HepG2 (cell line): ENCODE data around the gene ALPL. TPM values are rescaled to one million over a fixed set of nuclear protein-coding genes. Genes with fewer than 3 reads are reported as not detected.
A peak's percentile ranks its signal among the peaks of the same experiment; 100 is the strongest.

Experiments
- ATAC-seq: fragments of 200-7000 bp; cut with Tn5 transposase; 3 replicates; pipeline ENCODE4 v1.9.1; 2020; ENCODE audit warnings: mild to moderate bottlenecking, moderate library complexity
- BruUV-seq: library from RNA; stranded (reverse); fragments of 400-500 nt; replicated peaks from 2 replicates; lab custom pipeline; 2021; lab: Mats Ljungman, UMichigan
- CTCF ChIA-PET: fragments of 300-600 bp; formaldehyde crosslinking; extraction: SDS; loops from one replicate; lab custom pipeline; 2021; ENCODE audit warnings: low total read pairs, inconsistent platforms, low intra/inter-chr PET ratio; lab: Yijun Ruan, JAX
- POLR2A ChIA-PET: fragments of 350-600 bp; sonication (Branson Sonifier 250); formaldehyde crosslinking; loops from one replicate; lab custom pipeline; 2020; ENCODE audit warnings: antibody characterized with exemption, inconsistent platforms; lab: Yijun Ruan, JAX
- DNase-seq: peaks from one replicate; pipeline ENCODE4 v3.0.0-alpha.2; 2015; ENCODE audit warnings: low spot score
- FAIRE-seq: peaks from 3 replicates; lab custom pipeline; 2011; peaks lifted over from hg19 to GRCh38; lab: Jason Lieb, UNC
- H2AFZ ChIP-seq: one replicate; pipeline ENCODE4 v1.6.1; 2011; ENCODE audit warnings: low read length, inconsistent platforms
- H3K27ac ChIP-seq: fragments of 300-600 bp; 3 replicates; pipeline ENCODE4 v1.8.0; 2011; ENCODE audit warnings: mixed run types, mild to moderate bottlenecking, mixed read lengths, low read length, inconsistent platforms; ENCODE audit not compliant: insufficient read depth; ENCODE audit errors: extremely low read length
- H3K27me3 ChIP-seq, 2 experiments: fragments of 200-600 bp in 1 of 2; 2 replicates in 1 of 2; 3 replicates in 1 of 2; pipeline versions ENCODE4 v1.6.0 to v1.8.0; 2011; ENCODE audit warnings: low read length in 2 of 2, mild to moderate bottlenecking in 2 of 2, moderate library complexity in 2 of 2, inconsistent platforms in 1 of 2; ENCODE audit not compliant: insufficient read depth in 2 of 2, control insufficient read depth in 1 of 2
- H3K36me3 ChIP-seq, 2 experiments: fragments of 200-600 bp in 1 of 2; replicated peaks in 1 of 2; 2 replicates in 1 of 2; 3 replicates in 1 of 2; pipeline versions ENCODE4 v1.5.1 to v1.8.0; 2011; ENCODE audit warnings: low read length in 2 of 2, inconsistent platforms in 1 of 2; ENCODE audit not compliant: insufficient read depth in 2 of 2, control insufficient read depth in 1 of 2
- H3K4me1 ChIP-seq: 2 replicates; pipeline ENCODE4 v1.5.1; 2012; ENCODE audit warnings: low read length, inconsistent platforms; ENCODE audit not compliant: insufficient read depth
- H3K4me2 ChIP-seq: 2 replicates; pipeline ENCODE4 v1.6.0; 2011; ENCODE audit warnings: low read depth, low read length, inconsistent platforms
- H3K4me3 ChIP-seq, 3 experiments: fragments of 200-600 bp in 1 of 3; sonication (generic), shearing (Covaris generic) in 1 of 3; replicated peaks in 1 of 3; 2 replicates each; pipeline ENCODE4 v1.5.1; 2011 to 2016; ENCODE audit warnings: low read length in 3 of 3, inconsistent platforms in 2 of 3, low read depth in 2 of 3, mild to moderate bottlenecking in 2 of 3, control low read depth in 1 of 3, mixed read lengths in 1 of 3; ENCODE audit not compliant: insufficient read depth in 1 of 3
- H3K79me2 ChIP-seq: one replicate; pipeline ENCODE4 v1.6.1; 2011; ENCODE audit warnings: low read length, inconsistent platforms; ENCODE audit not compliant: insufficient read depth
- H3K9ac ChIP-seq: 2 replicates; pipeline ENCODE4 v1.6.0; 2011; ENCODE audit warnings: mild to moderate bottlenecking, low read depth, low read length, inconsistent platforms; ENCODE audit not compliant: insufficient read depth
- H3K9me3 ChIP-seq: 2 replicates; pipeline ENCODE4 v1.5.1; 2012; ENCODE audit warnings: mild to moderate bottlenecking, low read length
- H4K20me1 ChIP-seq: 2 replicates; pipeline ENCODE4 v1.6.0; 2011; ENCODE audit warnings: inconsistent platforms, mild to moderate bottlenecking, low read length, moderate library complexity; ENCODE audit not compliant: insufficient read depth
- CENPBD1 ChIP-seq: sonication (generic); formaldehyde crosslinking; IDR thresholded peaks from 2 replicates; pipeline ENCODE4 v1.8.0; 2022; ENCODE audit warnings: missing genetic modification reagents, low read depth, mild to moderate bottlenecking, borderline replicate concordance
- DNMT3B ChIP-seq: conservative IDR thresholded peaks from 2 replicates; pipeline ENCODE4 v1.6.1; 2016; ENCODE audit warnings: missing biosample characterization, control low read depth
- RCOR2 ChIP-seq: IDR thresholded peaks from 2 replicates; pipeline ENCODE4 v1.6.1; 2016; ENCODE audit warnings: missing biosample characterization, missing genetic modification reagents
- ZBTB20 ChIP-seq: sonication (generic); formaldehyde crosslinking; IDR thresholded peaks from 2 replicates; pipeline ENCODE4 v1.8.1; 2023; ENCODE audit warnings: missing genetic modification reagents, low read depth, mild to moderate bottlenecking, borderline replicate concordance
- ZBTB33 ChIP-seq: sonication (generic); formaldehyde crosslinking; IDR thresholded peaks from 2 replicates; pipeline ENCODE4 v1.4.0; 2020; ENCODE audit warnings: missing genetic modification reagents
- ZBTB39 ChIP-seq: sonication (generic); formaldehyde crosslinking; IDR thresholded peaks from 2 replicates; pipeline ENCODE4 v1.5.0; 2020; ENCODE audit warnings: missing genetic modification reagents
- ZNF350 ChIP-seq: sonication (generic); formaldehyde crosslinking; IDR thresholded peaks from 2 replicates; pipeline ENCODE4 v1.4.0; 2020; ENCODE audit warnings: mild to moderate bottlenecking, low read depth, missing genetic modification reagents, borderline replicate concordance
- ZNF562 ChIP-seq: sonication (generic); formaldehyde crosslinking; IDR thresholded peaks from 2 replicates; pipeline ENCODE4 v1.8.0; 2022; ENCODE audit warnings: missing genetic modification reagents, borderline replicate concordance
- WGBS: methylation state at CpG from one replicate; pipeline ENCODE4 v1.1.6; 2017; ENCODE audit warnings: low lambda C conversion rate; 5-methylcytosine and 5-hydroxymethylcytosine counted together
- in situ Hi-C: cut with HindIII; loops from 2 replicates; pipeline ENCODE4 v1.10.0; 2017; ENCODE audit warnings: low pct_unique_long_range_greater_than_20kb; ENCODE audit not compliant: extremely low pct_ligation_motif_present
- intact Hi-C: fragments of 100-400 bp; cut with micrococcal nuclease; formaldehyde crosslinking; loops from one replicate; pipeline ENCODE4 v1.10.0; 2022; ENCODE audit not compliant: unreplicated experiment
- polyA plus RNA-seq, 8 experiments: library from polyadenylated mRNA; depleted of rRNA in 3 of 8; stranded (reverse) in 7 of 8; unstranded in 1 of 8; fragments of >200 nt; fragmentation: Illumina TruSeq in 4 of 8; extraction: Trizol in 4 of 8; gene quantifications; 2 replicates each; pipeline versions ENCODE4 v1.2.1 to v1.2.3, GENCODE V29; 2011 to 2016; ENCODE audit warnings: low read depth in 4 of 8, missing spikeins in 1 of 8, mixed read lengths in 1 of 8; ENCODE audit not compliant: insufficient read depth in 1 of 8
- total RNA-seq, 5 experiments: library from RNA; depleted of rRNA; stranded (reverse); fragments of >200 nt; fragmentation: Illumina TruSeq; extraction: Trizol; gene quantifications; 2 replicates each; pipeline ENCODE4 v1.2.3, GENCODE V29; 2016; ENCODE audit warnings: low read depth in 1 of 5
- TF ChIP-seq, protein P1 (sequence below): sonication (generic); formaldehyde crosslinking; IDR thresholded peaks from 2 replicates; pipeline ENCODE4 v1.4.0; 2020; ENCODE audit warnings: low read depth, missing genetic modification reagents

Gene ALPL
- total and polyA plus RNA-seq, 2 of the 13 experiments (the other 11 are each of a cell fraction or from before 2014, with no cell fraction given) = 0.12 TPM; not detected in 1

GRCh38 chr1:21577324-21577723 lies 68.1 kb downstream of the ALPL start:
- no TSS peak for BruUV-seq
- Histone ChIP-seq H3K79me2 (no peaks in the 10 kb centered on the region), H3K27ac (no peak overlapping the region), H2AFZ (no peak overlapping the region), H3K4me3 (no peak overlapping the region), H3K4me1 (peaks cover 13% of the 10 kb centered on the region; the same call in 1 of the 2 replicates), H3K36me3 (no peaks in the 10 kb centered on the region), H3K9me3 (no peaks in the 10 kb centered on the region), H3K27me3 (peaks cover 2 to 22% of the 10 kb centered on the region in 2 experiments; a peak in 3 of 5 replicates), H3K4me2 (no peak overlapping the region), H4K20me1 (no peaks in the 10 kb centered on the region), H3K9ac (no peak overlapping the region)
- POLR2A ChIA-PET = no interaction called here
- intact Hi-C loops (no loop called here), in situ Hi-C loops (loop anchor here (10.0 kb wide), 1 partner anchor 203 kb away; no protein-coding TSS in a partner anchor)
- no peak for FAIRE-seq
- CTCF ChIA-PET = no interaction called here
- 40% methylated on average over 1 of the region's 26 CpGs for WGBS
- DNase-seq = no peak
- TF ChIP-seq ZBTB39 (CRISPR knock-in tag) (no peak), ZBTB33 (peak; percentile 74)
- no peak for ATAC-seq

DNA sequence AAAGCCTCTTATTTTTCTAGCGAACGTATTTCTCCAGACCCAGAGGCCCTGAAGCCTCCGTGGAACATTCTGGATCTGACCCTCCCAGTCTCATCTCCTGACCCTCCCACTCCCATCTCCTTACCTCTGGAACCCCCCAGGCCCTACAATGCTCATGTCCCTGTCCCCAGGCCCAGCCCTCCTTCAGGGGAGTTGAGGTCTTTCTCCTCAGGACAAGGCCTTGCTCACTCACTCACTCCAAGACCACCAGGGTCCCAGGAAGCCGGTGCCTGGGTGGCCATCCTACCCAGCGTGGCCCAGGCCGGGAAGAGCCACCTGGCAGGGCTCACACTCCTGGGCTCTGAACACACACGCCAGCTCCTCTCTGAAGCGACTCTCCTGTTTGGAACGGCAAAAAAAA lies 68.7 kb downstream of the ALPL start:
- 59% methylated on average over 9 of the region's 9 CpGs for WGBS
- H3K4me2 ChIP-seq = no peak overlapping the region
- H2AFZ ChIP-seq = no peak overlapping the region
- ATAC-seq (no peak), DNase-seq (no peak), FAIRE-seq (no peak)
- no peaks in the 10 kb centered on the region for H3K36me3 ChIP-seq
- H4K20me1 ChIP-seq = no peaks in the 10 kb centered on the region
- no TSS peak for BruUV-seq
- no peaks in the 10 kb centered on the region for H3K79me2 ChIP-seq
- H3K27ac ChIP-seq = no peak overlapping the region
- H3K27me3 ChIP-seq = peaks cover 2 to 25% of the 10 kb centered on the region in 2 experiments; a peak in 4 of 5 replicates
- CTCF ChIA-PET = no interaction called here
- intact Hi-C loops = no loop called here
- H3K4me1 ChIP-seq = peaks cover 13% of the 10 kb centered on the region; the same call in 1 of the 2 replicates
- POLR2A ChIA-PET = no interaction called here
- no peaks in the 10 kb centered on the region for H3K9me3 ChIP-seq
- no peak overlapping the region for H3K9ac ChIP-seq
- in situ Hi-C loops = loop anchor here (10.0 kb wide), 1 partner anchor 203 kb away; no protein-coding TSS in a partner anchor
- no peak overlapping the region for H3K4me3 ChIP-seq
- no peak for TF ChIP-seq CENPBD1 (CRISPR knock-in tag)
- TF ChIP-seq ZNF562 (CRISPR knock-in tag) = no peak
- TF ChIP-seq, protein P1, sequence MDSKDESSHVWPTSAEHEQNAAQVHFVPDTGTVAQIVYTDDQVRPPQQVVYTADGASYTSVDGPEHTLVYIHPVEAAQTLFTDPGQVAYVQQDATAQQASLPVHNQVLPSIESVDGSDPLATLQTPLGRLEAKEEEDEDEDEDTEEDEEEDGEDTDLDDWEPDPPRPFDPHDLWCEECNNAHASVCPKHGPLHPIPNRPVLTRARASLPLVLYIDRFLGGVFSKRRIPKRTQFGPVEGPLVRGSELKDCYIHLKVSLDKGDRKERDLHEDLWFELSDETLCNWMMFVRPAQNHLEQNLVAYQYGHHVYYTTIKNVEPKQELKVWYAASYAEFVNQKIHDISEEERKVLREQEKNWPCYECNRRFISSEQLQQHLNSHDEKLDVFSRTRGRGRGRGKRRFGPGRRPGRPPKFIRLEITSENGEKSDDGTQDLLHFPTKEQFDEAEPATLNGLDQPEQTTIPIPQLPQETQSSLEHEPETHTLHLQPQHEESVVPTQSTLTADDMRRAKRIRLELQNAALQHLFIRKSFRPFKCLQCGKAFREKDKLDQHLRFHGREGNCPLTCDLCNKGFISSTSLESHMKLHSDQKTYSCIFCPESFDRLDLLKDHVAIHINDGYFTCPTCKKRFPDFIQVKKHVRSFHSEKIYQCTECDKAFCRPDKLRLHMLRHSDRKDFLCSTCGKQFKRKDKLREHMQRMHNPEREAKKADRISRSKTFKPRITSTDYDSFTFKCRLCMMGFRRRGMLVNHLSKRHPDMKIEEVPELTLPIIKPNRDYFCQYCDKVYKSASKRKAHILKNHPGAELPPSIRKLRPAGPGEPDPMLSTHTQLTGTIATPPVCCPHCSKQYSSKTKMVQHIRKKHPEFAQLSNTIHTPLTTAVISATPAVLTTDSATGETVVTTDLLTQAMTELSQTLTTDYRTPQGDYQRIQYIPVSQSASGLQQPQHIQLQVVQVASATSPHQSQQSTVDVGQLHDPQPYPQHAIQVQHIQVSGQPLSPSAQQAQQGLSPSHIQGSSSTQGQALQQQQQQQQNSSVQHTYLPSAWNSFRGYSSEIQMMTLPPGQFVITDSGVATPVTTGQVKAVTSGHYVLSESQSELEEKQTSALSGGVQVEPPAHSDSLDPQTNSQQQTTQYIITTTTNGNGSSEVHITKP (CRISPR knock-in tag) = no peak
- no peak for TF ChIP-seq ZNF350 (CRISPR knock-in tag)
- no peak for TF ChIP-seq RCOR2
- TF ChIP-seq DNMT3B (CRISPR knock-in tag) = no peak
- no peak for TF ChIP-seq ZBTB20 (CRISPR knock-in tag)
